NT2/D1 (cell line): Measurements from ENCODE around the gene DECR2.

ENCODE experiments used
- SUZ12 ChIP-seq: IDR thresholded peaks from 2 replicates; pipeline ENCODE4 v1.6.1; 2011; ENCODE audit not compliant: insufficient read length, insufficient read depth; ENCODE audit errors: extremely low read depth
- YY1 ChIP-seq: IDR thresholded peaks from 2 replicates; pipeline ENCODE4 v1.6.1; 2011; ENCODE audit not compliant: insufficient read length, insufficient read depth
- ZNF274 ChIP-seq: IDR thresholded peaks from 2 replicates; pipeline ENCODE4 v1.6.1; 2011; ENCODE audit warnings: mild to moderate bottlenecking, low read depth, low read length

DNA sequence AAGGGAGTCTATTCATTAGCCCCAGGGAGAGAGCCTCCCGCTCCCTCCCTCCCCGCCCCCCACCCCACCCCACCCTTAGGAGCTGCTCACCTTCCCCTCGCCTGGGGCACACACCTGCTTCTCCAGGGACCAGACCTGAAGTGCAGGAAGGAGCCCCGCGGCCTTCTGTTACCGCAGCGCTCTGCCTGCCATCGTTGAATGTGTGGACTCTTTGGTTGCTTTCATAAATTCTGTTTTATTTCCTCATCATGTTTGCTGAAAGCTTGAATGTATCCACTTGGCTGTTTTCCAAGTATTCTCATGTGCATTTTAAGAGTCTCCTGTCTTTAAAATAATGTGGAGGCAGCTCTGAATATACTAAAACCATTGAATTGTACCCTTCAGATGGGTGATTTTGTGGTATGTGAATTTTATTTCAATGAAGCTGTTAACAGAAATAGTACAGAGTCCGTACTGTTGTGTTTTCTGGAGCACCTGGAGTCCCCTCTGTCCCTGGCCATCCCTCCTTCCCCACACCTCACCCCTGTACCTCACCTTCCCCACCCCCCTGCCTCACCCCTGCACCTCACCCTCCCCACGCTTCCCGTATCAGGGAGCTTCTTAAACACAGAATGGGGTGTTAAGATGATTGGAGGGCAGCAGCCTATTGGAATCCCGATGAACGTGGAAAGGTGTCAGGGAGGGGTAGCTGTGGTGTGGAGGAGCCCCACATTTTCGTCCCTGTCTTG is 49.3 kb downstream of the DECR2 start:
- TF ChIP-seq YY1 (no peak), ZNF274 (no peak), SUZ12 (no peak)
